ENCODE data around the gene RALA. TPM values are rescaled to one million over a fixed set of nuclear protein-coding genes. Genes with fewer than 3 reads are reported as not detected.

The RALA gene
- total and polyA plus RNA-seq, 2 of the 13 experiments (the other 11 are each of a cell fraction or from before 2014, with no cell fraction given): 11.8 to 19.5 TPM

GRCh38 chr7:39732837-39733804 lies 109.7 kb downstream of the RALA start (continued):
- TF ChIP-seq SCMH1 (CRISPR knock-in tag; IDR thresholded peaks at IDR 0.05; ENCODE audit: borderline replicate concordance) (no peak), ZNF350 (CRISPR knock-in tag; IDR thresholded peaks at IDR 0.05; ENCODE audit: borderline replicate concordance, low read depth) (no peak), KLF12 (CRISPR knock-in tag; IDR thresholded peaks at IDR 0.05; ENCODE audit: borderline replicate concordance) (no peak), ZNF839 (CRISPR knock-in tag; IDR thresholded peaks at IDR 0.05; ENCODE audit: borderline replicate concordance) (no peak), NFIC (IDR thresholded peaks at IDR 0.05; ENCODE audit: low read length) (no peak), ZNF451 (CRISPR knock-in tag; IDR thresholded peaks at IDR 0.05) (no peak), THYN1 (CRISPR knock-in tag; IDR thresholded peaks at IDR 0.05; ENCODE audit: borderline replicate concordance, low read depth) (no peak), RAD51 (IDR thresholded peaks at IDR 0.05; ENCODE audit: borderline replicate concordance) (no peak), ZNF850 (CRISPR knock-in tag; conservative IDR thresholded peaks at IDR 0.05) (no peak), MTA1 (CRISPR knock-in tag; IDR thresholded peaks at IDR 0.05; ENCODE audit: borderline replicate concordance) (no peak), HMG20B (CRISPR knock-in tag; conservative IDR thresholded peaks at IDR 0.05) (no peak), RBM22 (optimal IDR thresholded peaks at IDR 0.05; ENCODE audit: low read length) (no peak), TOE1 (CRISPR knock-in tag; IDR thresholded peaks at IDR 0.05) (no peak), IRF1 (CRISPR knock-in tag; IDR thresholded peaks at IDR 0.05; ENCODE audit: low read depth) (no peak), SMC3 (IDR thresholded peaks at IDR 0.05; ENCODE audit: low read length) (no peak), ZNF431 (CRISPR knock-in tag; IDR thresholded peaks at IDR 0.05; ENCODE audit: borderline replicate concordance, low read depth) (no peak)
- TF ChIP-seq, protein P1, sequence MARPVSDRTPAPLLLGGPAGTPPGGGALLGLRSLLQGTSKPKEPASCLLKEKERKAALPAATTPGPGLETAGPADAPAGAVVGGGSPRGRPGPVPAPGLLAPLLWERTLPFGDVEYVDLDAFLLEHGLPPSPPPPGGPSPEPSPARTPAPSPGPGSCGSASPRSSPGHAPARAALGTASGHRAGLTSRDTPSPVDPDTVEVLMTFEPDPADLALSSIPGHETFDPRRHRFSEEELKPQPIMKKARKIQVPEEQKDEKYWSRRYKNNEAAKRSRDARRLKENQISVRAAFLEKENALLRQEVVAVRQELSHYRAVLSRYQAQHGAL (CRISPR knock-in tag; IDR thresholded peaks at IDR 0.05; ENCODE audit: not compliant biosample characterization): no peak
- TF ChIP-seq, protein P2, sequence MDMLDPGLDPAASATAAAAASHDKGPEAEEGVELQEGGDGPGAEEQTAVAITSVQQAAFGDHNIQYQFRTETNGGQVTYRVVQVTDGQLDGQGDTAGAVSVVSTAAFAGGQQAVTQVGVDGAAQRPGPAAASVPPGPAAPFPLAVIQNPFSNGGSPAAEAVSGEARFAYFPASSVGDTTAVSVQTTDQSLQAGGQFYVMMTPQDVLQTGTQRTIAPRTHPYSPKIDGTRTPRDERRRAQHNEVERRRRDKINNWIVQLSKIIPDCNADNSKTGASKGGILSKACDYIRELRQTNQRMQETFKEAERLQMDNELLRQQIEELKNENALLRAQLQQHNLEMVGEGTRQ (IDR thresholded peaks at IDR 0.05; ENCODE audit: low read depth, low read length): no peak
- TF ChIP-seq, protein P2 (CRISPR knock-in tag; IDR thresholded peaks at IDR 0.05; ENCODE audit: borderline replicate concordance): no peak
- TF ChIP-seq, protein P3, sequence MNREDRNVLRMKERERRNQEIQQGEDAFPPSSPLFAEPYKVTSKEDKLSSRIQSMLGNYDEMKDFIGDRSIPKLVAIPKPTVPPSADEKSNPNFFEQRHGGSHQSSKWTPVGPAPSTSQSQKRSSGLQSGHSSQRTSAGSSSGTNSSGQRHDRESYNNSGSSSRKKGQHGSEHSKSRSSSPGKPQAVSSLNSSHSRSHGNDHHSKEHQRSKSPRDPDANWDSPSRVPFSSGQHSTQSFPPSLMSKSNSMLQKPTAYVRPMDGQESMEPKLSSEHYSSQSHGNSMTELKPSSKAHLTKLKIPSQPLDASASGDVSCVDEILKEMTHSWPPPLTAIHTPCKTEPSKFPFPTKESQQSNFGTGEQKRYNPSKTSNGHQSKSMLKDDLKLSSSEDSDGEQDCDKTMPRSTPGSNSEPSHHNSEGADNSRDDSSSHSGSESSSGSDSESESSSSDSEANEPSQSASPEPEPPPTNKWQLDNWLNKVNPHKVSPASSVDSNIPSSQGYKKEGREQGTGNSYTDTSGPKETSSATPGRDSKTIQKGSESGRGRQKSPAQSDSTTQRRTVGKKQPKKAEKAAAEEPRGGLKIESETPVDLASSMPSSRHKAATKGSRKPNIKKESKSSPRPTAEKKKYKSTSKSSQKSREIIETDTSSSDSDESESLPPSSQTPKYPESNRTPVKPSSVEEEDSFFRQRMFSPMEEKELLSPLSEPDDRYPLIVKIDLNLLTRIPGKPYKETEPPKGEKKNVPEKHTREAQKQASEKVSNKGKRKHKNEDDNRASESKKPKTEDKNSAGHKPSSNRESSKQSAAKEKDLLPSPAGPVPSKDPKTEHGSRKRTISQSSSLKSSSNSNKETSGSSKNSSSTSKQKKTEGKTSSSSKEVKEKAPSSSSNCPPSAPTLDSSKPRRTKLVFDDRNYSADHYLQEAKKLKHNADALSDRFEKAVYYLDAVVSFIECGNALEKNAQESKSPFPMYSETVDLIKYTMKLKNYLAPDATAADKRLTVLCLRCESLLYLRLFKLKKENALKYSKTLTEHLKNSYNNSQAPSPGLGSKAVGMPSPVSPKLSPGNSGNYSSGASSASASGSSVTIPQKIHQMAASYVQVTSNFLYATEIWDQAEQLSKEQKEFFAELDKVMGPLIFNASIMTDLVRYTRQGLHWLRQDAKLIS (CRISPR knock-in tag; IDR thresholded peaks at IDR 0.05): no peak
- TF ChIP-seq, protein P4, sequence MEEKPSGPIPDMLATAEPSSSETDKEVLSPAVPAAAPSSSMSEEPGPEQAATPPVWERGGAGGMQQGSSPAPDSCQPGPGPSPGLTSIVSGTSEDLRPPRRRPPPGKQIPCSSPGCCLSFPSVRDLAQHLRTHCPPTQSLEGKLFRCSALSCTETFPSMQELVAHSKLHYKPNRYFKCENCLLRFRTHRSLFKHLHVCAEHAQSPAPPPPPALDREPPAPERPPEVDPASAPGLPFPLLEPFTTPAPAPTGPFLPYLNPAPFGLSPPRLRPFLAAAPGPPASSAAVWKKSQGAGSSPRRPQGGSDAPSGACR (CRISPR knock-in tag; IDR thresholded peaks at IDR 0.05): no peak
